Activated naive CD8-positive, alpha-beta T cell (primary cell): ENCODE data around the gene OR11H1.
"Not testable (repeated sequence)": the region's sequence is repeated elsewhere in the genome, so short reads cannot be mapped to it uniquely, and the experiment has no call there.

Source experiments
- H3K27ac Mint-ChIP-seq: one replicate; pipeline ENCODE4 v1.8.0; 2021; ENCODE audit warnings: mixed read lengths
- H3K27me3 Mint-ChIP-seq: one replicate; pipeline ENCODE4 v1.8.0; 2021; ENCODE audit warnings: mixed read lengths
- H3K36me3 Mint-ChIP-seq: one replicate; pipeline ENCODE4 v1.8.0; 2021; ENCODE audit warnings: mixed read lengths
- H3K4me1 Mint-ChIP-seq: one replicate; pipeline ENCODE4 v1.8.0; 2021; ENCODE audit warnings: low read depth, mixed read lengths
- H3K4me3 Mint-ChIP-seq: one replicate; pipeline ENCODE4 v1.8.0; 2021; ENCODE audit warnings: mild to moderate bottlenecking, mixed read lengths
- H3K9me3 Mint-ChIP-seq: one replicate; pipeline ENCODE4 v1.8.0; 2021; ENCODE audit warnings: low read depth, mixed read lengths

The OR11H1 gene

GRCh38 chr22:15527892-15528291 is at the start of gene OR11H1:
OR11H1 (plus strand) TSS chr22:15528192; CDS start chr22:15528192, 0 bp downstream.
- H3K4me3 Mint-ChIP-seq, H3K27me3 Mint-ChIP-seq, H3K36me3 Mint-ChIP-seq, H3K27ac Mint-ChIP-seq, H3K9me3 Mint-ChIP-seq, H3K4me1 Mint-ChIP-seq: not testable (repeated sequence)

GRCh38 chr22:15509967-15510366 is 18.0 kb upstream of the OR11H1 start:
- not testable (repeated sequence) for H3K27ac Mint-ChIP-seq, H3K36me3 Mint-ChIP-seq, H3K4me1 Mint-ChIP-seq, H3K9me3 Mint-ChIP-seq, H3K4me3 Mint-ChIP-seq, H3K27me3 Mint-ChIP-seq

- not testable (repeated sequence) for H3K36me3 Mint-ChIP-seq, H3K4me1 Mint-ChIP-seq, H3K4me3 Mint-ChIP-seq, H3K9me3 Mint-ChIP-seq, H3K27ac Mint-ChIP-seq, H3K27me3 Mint-ChIP-seq
These were observed 12.1 kb upstream of the OR11H1 start for GRCh38 chr22:15515896-15516295.

- not testable (repeated sequence) for H3K36me3 Mint-ChIP-seq, H3K27ac Mint-ChIP-seq
These were observed 25.8 kb downstream of the OR11H1 start for GRCh38 chr22:15553767-15554166.

GRCh38 chr22:15563461-15563860 is 35.5 kb downstream of the OR11H1 start:
- not testable (repeated sequence) for H3K4me1 Mint-ChIP-seq

More at GRCh38 chr22:15553767-15554166, 25.8 kb downstream of the OR11H1 start:
- not testable (repeated sequence) for H3K9me3 Mint-ChIP-seq, H3K4me1 Mint-ChIP-seq, H3K4me3 Mint-ChIP-seq, H3K27me3 Mint-ChIP-seq

GRCh38 chr22:15565063-15565462 is 37.1 kb downstream of the OR11H1 start:
- not testable (repeated sequence) for H3K9me3 Mint-ChIP-seq, H3K27me3 Mint-ChIP-seq, H3K4me3 Mint-ChIP-seq, H3K4me1 Mint-ChIP-seq, H3K36me3 Mint-ChIP-seq, H3K27ac Mint-ChIP-seq

More at GRCh38 chr22:15563461-15563860, 35.5 kb downstream of the OR11H1 start:
- H3K9me3 Mint-ChIP-seq, H3K27ac Mint-ChIP-seq, H3K36me3 Mint-ChIP-seq, H3K4me3 Mint-ChIP-seq, H3K27me3 Mint-ChIP-seq: not testable (repeated sequence)
